ENCODE results near the gene ARID2.

GRCh38 chr12:45760333-45760732 lies 30.8 kb downstream of the ARID2 start:
- TF ChIP-seq POLR2A (IDR thresholded peaks at IDR 0.05) (no peak), CTCF (IDR thresholded peaks at IDR 0.05) (no peak)

Data from body of pancreas (tissue), 4 donors.